ENCODE results near the gene CUX1.

CUX1 gene

GRCh38 chr7:101941481-101942383, 124.3 kb downstream of the CUX1 start:
- DNase-seq = no peak

- DNase-seq = no peak
These were observed 125.3 kb downstream of the CUX1 start for GRCh38 chr7:101942603-101943210.

GRCh38 chr7:101943306-101943705, 125.9 kb downstream of the CUX1 start:
- DNase-seq = no peak

DNA sequence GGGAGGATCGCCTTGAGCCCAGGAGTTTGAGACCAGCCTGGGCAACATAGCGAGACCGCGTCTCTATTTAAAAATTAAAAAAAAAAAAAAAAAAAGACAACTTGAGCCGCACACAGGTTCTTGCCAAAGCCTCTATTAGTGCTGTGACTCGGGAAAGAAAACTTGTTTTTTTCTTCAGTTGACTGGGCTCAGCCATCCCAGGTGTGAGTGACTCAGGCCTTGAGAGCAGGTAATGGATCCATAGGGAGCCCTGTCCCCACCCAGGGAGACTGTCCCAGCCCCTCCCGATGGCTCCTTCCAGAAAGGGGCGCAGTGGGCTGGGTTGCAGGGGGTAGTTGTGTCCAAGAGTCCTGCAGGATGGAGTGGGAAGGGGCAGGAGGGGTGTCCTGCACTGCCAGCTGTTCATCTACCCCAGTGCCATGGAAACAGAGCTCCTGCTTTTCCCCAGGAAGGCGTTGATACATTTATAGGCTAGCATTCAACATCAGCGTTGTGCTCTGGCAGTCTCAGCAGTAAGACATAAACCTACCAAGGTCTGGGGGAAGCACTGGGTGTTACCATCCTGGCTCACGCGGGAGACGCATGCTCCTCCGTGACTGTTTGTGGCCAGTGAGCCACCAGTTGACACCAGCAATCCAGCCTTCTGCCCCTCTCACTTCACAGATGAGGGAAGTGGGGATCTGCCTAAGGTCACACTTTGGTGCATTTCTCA, 126.6 kb downstream of the CUX1 start:
- no peak for DNase-seq

- DNase-seq = no peak
These were observed 127.2 kb downstream of the CUX1 start for GRCh38 chr7:101944611-101945010.

GRCh38 chr7:101945034-101945758, 127.8 kb downstream of the CUX1 start:
- DNase-seq = no peak

GRCh38 chr7:101947899-101948298, 130.5 kb downstream of the CUX1 start:
- no peak for DNase-seq

DNA sequence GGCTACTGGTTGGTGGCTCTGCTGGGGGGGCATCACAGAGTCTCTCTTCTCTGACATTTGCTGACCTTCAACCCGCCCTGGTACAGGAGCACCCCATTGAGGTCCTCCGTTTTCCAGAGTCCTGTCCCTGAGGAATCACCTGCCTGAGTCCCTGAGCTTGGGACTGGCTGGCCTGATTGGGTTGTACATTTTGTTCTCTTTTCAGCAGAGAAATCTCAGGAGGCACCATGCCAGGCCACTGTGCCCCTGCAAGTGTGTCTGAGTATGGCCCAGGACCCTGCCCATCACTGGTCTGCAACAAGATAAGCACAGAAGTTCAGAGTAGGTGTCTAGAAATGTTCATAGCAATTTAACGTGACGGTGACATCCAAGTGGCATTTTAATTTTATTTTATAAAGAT, 131.2 kb downstream of the CUX1 start:
- DNase-seq = no peak

GRCh38 chr7:101950450-101951119, 133.2 kb downstream of the CUX1 start:
- no peak for DNase-seq

DNA sequence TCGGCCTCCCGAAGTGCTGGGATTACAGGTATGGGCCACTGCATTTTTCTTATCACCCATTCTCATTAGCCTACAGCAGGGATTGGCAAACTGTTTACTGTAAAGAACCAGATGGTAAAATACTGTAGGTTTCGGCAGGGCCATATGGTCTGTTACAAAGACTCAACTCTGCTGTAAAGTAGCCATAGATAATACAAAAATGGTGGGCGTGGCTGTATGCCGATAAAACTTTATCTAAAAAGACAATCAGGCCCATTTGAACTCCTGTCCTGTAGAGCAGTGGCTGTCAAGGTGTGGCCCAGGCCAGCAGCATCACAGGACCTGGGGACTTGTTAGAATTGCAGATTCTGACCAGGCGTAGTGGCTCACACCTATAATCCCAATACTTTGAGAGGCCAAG, 134.3 kb downstream of the CUX1 start:
- DNase-seq = no peak

- no peak for DNase-seq
These were observed 135.2 kb downstream of the CUX1 start for GRCh38 chr7:101952355-101953247.

- no peak for DNase-seq
These were observed 135.9 kb downstream of the CUX1 start for GRCh38 chr7:101953248-101953819.

DNA sequence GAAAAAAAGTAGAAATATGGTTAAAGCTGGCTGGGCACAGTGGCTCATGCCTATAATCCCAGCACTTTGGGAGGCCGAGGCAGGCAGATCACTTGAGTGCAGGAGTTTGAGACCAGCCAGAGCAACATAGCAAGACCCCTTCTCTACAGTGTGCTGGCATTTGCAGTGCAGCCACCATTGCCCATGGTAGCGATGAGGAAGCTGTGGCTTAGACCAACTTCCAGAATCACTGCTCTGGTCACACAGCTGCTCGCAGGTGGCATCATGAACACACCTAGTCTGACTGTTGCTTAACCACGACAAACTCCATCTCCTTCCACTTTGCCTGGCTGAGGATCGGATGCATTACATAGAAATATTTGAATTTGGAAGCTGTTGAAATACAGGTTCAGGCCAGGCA, 137.1 kb downstream of the CUX1 start:
- no peak for DNase-seq

DNA sequence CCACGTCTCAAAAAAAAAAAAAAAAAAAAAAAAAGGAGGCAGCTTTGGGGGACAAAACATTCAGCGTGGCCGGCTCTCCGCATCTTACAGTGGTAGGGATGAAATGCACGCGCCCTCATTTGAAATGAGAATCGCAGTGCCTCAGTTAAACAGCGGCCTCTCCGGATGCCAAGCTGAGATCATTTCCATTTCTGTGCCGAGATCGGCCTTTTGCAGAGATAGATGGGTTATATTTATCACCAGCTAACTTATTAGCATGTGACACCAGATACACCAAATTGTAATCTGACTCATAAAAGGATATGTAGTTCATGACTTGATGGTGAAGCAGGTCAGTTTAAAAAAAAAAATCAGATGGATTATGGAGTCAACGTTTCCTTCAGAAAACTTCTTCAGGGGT, 138.7 kb downstream of the CUX1 start:
- DNase-seq = no peak

DNA sequence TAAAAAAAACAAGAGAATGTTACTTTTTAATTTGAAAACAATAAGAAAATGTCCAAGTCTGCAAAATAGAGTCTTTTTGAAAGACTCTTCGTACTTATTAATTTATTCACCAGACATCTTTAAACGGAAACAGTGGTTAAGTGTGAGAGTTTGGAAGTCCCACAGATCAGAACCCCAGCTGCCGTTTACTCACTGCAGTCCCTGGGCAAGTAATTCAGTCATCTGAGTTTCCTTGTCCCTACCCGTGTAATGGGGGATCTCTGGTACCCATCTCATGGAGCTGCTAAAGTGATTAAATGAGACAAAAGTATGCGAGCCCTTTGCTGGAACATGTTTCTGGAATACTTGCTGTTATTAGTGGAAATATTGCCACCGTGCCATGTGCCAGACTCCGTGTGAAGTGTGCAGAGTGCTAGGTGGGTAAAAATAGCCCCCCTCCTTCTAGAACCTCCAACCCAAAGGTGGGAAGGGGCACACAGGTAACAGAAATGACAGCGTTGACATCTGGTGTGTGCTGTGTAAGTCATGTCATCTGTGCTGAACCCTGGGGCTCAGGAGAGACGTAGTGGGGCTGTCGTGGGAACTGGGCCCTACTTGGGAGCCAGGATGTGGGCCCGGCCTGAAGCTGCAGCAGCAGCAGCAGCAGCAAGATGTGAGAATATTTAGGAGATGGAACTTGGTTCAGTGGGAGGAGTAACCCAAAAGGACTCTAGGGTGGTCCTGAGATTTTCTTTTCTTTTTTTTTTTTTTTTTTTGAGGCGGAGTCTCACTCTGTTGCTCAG, 140.5 kb downstream of the CUX1 start:
- DNase-seq = no peak

- no peak for DNase-seq
These were observed 141.9 kb downstream of the CUX1 start for GRCh38 chr7:101959342-101959741.

DNA sequence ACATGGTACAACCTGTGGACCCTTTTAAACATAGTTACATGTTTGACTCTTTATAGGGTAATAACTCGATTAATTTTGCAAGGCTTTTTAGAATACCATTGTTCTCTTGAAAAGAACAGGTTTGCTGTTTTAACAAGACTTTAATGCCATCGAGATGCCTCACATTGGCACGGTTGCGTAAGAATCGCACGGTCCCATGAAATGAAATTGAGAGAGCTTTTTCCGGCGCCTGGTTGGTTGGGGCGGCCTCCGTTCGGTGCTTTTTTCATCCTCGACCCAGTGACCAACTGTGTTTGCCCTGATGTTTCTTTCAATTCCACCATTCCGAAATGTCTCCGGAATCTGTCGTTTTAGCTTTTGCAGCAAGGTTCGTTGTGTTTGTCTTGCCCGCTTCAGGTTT, 142.4 kb downstream of the CUX1 start:
- no peak for DNase-seq

DNA sequence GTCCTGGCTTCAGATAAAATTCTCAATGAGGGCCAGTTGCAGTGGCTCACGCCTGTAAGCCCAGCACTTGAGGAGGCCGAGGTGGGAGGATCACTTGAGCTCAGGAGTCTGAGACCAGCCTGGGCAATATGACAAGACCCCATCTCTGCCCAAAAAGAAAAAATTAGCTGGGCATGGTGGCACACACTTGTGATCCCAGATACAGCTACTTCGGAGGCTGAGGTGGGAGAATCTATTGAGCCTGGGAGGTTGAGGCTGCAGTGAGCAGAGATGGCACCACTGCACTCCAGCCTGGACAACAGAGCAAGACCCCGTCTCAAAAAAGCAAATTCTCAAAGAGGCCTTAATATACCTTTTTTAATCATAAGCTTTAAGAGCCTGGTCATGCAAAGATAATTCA, 142.9 kb downstream of the CUX1 start:
- DNase-seq = no peak

- no peak for DNase-seq
These were observed 143.7 kb downstream of the CUX1 start for GRCh38 chr7:101960985-101961708.

DNA sequence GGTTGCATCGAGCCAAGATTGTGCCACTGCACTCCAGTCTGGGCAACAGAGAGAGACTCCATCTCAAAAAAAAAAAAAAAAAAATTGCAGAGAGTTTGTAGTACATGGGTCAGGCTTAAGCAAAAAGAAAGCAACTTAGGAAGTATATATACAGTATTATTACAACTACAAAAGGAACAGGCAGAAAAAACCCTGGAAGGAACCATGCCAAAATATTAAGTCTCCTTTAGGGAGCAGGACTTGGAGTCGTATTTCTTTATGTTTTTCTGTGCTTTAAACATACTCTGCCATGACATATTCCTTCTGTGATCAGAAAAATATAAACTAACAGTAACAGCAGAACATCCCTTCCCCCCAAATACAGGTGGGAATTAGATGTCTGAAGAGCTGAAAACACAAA, 144.4 kb downstream of the CUX1 start:
- no peak for DNase-seq
